H9 (cell line): ENCODE measurements around the gene STRADA. TPM values are rescaled to one million over a fixed set of nuclear protein-coding genes. Genes with fewer than 3 reads are reported as not detected.
A peak's percentile ranks its signal among the peaks of the same experiment; 100 is the strongest.

Experiments
- DNase-seq: peaks from one replicate; pipeline ENCODE4 v3.0.0-alpha.2; 2017
- H2AFZ ChIP-seq: one replicate; pipeline ENCODE4 v1.6.1; 2013; ENCODE audit warnings: mild to moderate bottlenecking, low read length, control low read depth, moderate library complexity
- H2AK5ac ChIP-seq: 2 replicates; pipeline ENCODE4 v1.6.1; 2013; ENCODE audit warnings: low read length, control low read depth, mixed read lengths; ENCODE audit not compliant: insufficient read length
- H2BK120ac ChIP-seq: one replicate; pipeline ENCODE4 v1.6.1; 2013; ENCODE audit warnings: low read depth, mild to moderate bottlenecking, low read length, control low read depth, inconsistent platforms; ENCODE audit not compliant: poor library complexity, severe bottlenecking
- H2BK12ac ChIP-seq: 2 replicates; pipeline ENCODE4 v1.6.1; 2013; ENCODE audit warnings: low read length, control low read depth, mixed read lengths, low read depth; ENCODE audit not compliant: insufficient read length
- H2BK15ac ChIP-seq: 2 replicates; pipeline ENCODE4 v1.6.1; 2013; ENCODE audit warnings: low read depth, low read length, control low read depth
- H2BK20ac ChIP-seq: one replicate; pipeline ENCODE4 v1.6.1; 2013; ENCODE audit warnings: low read depth, mild to moderate bottlenecking, low read length, control low read depth, inconsistent platforms; ENCODE audit not compliant: poor library complexity, severe bottlenecking
- H2BK5ac ChIP-seq: 2 replicates; pipeline ENCODE4 v1.6.1; 2013; ENCODE audit warnings: low read length, control low read depth, mixed read lengths; ENCODE audit not compliant: insufficient read length
- H3K14ac ChIP-seq: 2 replicates; pipeline ENCODE4 v1.6.1; 2013; ENCODE audit warnings: low read length, control low read depth; ENCODE audit not compliant: insufficient read depth
- H3K18ac ChIP-seq: 2 replicates; pipeline ENCODE4 v1.6.1; 2013; ENCODE audit warnings: low read depth, mild to moderate bottlenecking, mixed read lengths, low read length, control low read depth; ENCODE audit not compliant: insufficient read length
- H3K23ac ChIP-seq: 2 replicates; pipeline ENCODE4 v1.6.1; 2013; ENCODE audit warnings: low read length, control low read depth, mixed read lengths, low read depth; ENCODE audit not compliant: insufficient read length
- H3K23me2 ChIP-seq: 2 replicates; pipeline ENCODE4 v1.6.1; 2013; ENCODE audit warnings: low read depth, mild to moderate bottlenecking, mixed read lengths, low read length, control low read depth; ENCODE audit not compliant: insufficient read length, poor library complexity, severe bottlenecking
- H3K27ac ChIP-seq: 2 replicates; pipeline ENCODE4 v1.5.1; 2013; ENCODE audit warnings: low read length, control low read depth, mixed read lengths, low read depth; ENCODE audit not compliant: insufficient read length
- H3K27me3 ChIP-seq: 2 replicates; pipeline ENCODE4 v1.6.1; 2013; ENCODE audit warnings: low read length, control low read depth, inconsistent platforms; ENCODE audit not compliant: insufficient read depth
- H3K4ac ChIP-seq: 2 replicates; pipeline ENCODE4 v1.6.1; 2013; ENCODE audit warnings: low read depth, mild to moderate bottlenecking, control low read depth, inconsistent platforms, low read length, moderate library complexity
- H3K4me1 ChIP-seq: 2 replicates; pipeline ENCODE4 v1.6.1; 2013; ENCODE audit warnings: low read length, control low read depth, inconsistent platforms; ENCODE audit not compliant: insufficient read depth
- H3K4me2 ChIP-seq: 2 replicates; pipeline ENCODE4 v1.6.1; 2013; ENCODE audit warnings: low read length, control low read depth, mixed read lengths; ENCODE audit not compliant: insufficient read length, insufficient read depth
- H3K56ac ChIP-seq: 2 replicates; pipeline ENCODE4 v1.6.1; 2013; ENCODE audit warnings: low read depth, mild to moderate bottlenecking, mixed read lengths, low read length, control low read depth; ENCODE audit not compliant: insufficient read length
- H3K79me1 ChIP-seq: 2 replicates; pipeline ENCODE4 v1.6.1; 2013; ENCODE audit warnings: low read depth, mild to moderate bottlenecking, moderate library complexity, low read length, control low read depth, inconsistent platforms; ENCODE audit not compliant: insufficient read depth, poor library complexity, severe bottlenecking
- H3K79me2 ChIP-seq: 2 replicates; pipeline ENCODE4 v1.6.1; 2013; ENCODE audit warnings: low read length, control low read depth, inconsistent platforms; ENCODE audit not compliant: insufficient read depth
- H3K9ac ChIP-seq: 2 replicates; pipeline ENCODE4 v1.6.1; 2013; ENCODE audit warnings: low read length, control low read depth, mixed read lengths; ENCODE audit not compliant: insufficient read length; ENCODE audit errors: extremely low read depth
- H3K9me3 ChIP-seq: one replicate; pipeline ENCODE4 v1.6.1; 2013; ENCODE audit warnings: low read depth, low read length, inconsistent platforms; ENCODE audit not compliant: control insufficient read depth
- H3T11ph ChIP-seq: one replicate; pipeline ENCODE4 v1.6.1; 2013; ENCODE audit warnings: mild to moderate bottlenecking, low read length, control low read depth, inconsistent platforms
- H4K20me1 ChIP-seq: one replicate; pipeline ENCODE4 v1.6.1; 2013; ENCODE audit not compliant: control insufficient read depth, insufficient read length, insufficient read depth
- H4K5ac ChIP-seq: 2 replicates; pipeline ENCODE4 v1.6.1; 2013; ENCODE audit warnings: low read depth, mild to moderate bottlenecking, mixed read lengths, low read length, control low read depth; ENCODE audit not compliant: insufficient read length
- H4K8ac ChIP-seq: replicated peaks from 2 replicates; pipeline ENCODE4 v1.6.1; 2013; ENCODE audit warnings: low read length, control low read depth, mixed read lengths, low read depth; ENCODE audit not compliant: insufficient read length
- H4K91ac ChIP-seq: 2 replicates; pipeline ENCODE4 v1.6.1; 2013; ENCODE audit warnings: low read depth, mild to moderate bottlenecking, moderate library complexity, mixed read lengths, low read length, control low read depth; ENCODE audit not compliant: insufficient read length
- H3K27ac Mint-ChIP-seq, 3 experiments: 2 replicates in 2 of 3; 3 replicates in 1 of 3; pipeline ENCODE4 v1.8.0; 2020 to 2021; ENCODE audit warnings: mixed read lengths in 3 of 3, mild to moderate bottlenecking in 1 of 3, moderate library complexity in 1 of 3
- H3K27me3 Mint-ChIP-seq: 2 replicates; pipeline ENCODE4 v1.8.0; 2021; ENCODE audit warnings: low read depth, mild to moderate bottlenecking, moderate library complexity, mixed read lengths
- H3K36me3 Mint-ChIP-seq, 3 experiments: 2 replicates in 2 of 3; 3 replicates in 1 of 3; pipeline ENCODE4 v1.8.0; 2020 to 2021; ENCODE audit warnings: low read depth in 3 of 3, mixed read lengths in 3 of 3; ENCODE audit not compliant: insufficient read depth in 1 of 3
- H3K4me1 Mint-ChIP-seq, 2 experiments: 2 replicates each; pipeline ENCODE4 v1.8.0; 2020; ENCODE audit warnings: mixed read lengths in 2 of 2
- H3K4me3 Mint-ChIP-seq, 2 experiments: 2 replicates in 1 of 2; 3 replicates in 1 of 2; pipeline ENCODE4 v1.8.0; 2020 to 2021; ENCODE audit warnings: mild to moderate bottlenecking in 2 of 2, mixed read lengths in 2 of 2, moderate library complexity in 1 of 2
- H3K9me3 Mint-ChIP-seq, 2 experiments: 2 replicates in 1 of 2; 3 replicates in 1 of 2; pipeline ENCODE4 v1.8.0; 2020; ENCODE audit warnings: mild to moderate bottlenecking in 2 of 2, mixed read lengths in 2 of 2, moderate library complexity in 1 of 2
- WGBS: extraction: QIAGEN DNeasy Blood & Tissue Kit; methylation state at CpG from one replicate; pipeline ENCODE4 v1.1.7; 2013; ENCODE audit warnings: missing lambda C conversion rate, low lambda C conversion rate, mixed read lengths; ENCODE audit not compliant: insufficient read length; ENCODE audit errors: extremely low coverage; 5-methylcytosine and 5-hydroxymethylcytosine counted together
- total RNA-seq: library from RNA; stranded (reverse); gene quantifications from 2 replicates; pipeline ENCODE4 v1.2.1, GENCODE V29; 2021
- TF ChIP-seq, protein P1 (sequence below): fragments of 200-600 bp; sonication (generic); conservative IDR thresholded peaks from 3 replicates; pipeline ENCODE4 v1.8.0; 2021; ENCODE audit warnings: antibody characterized with exemption, mild to moderate bottlenecking

Gene STRADA
- total RNA-seq, 1 experiment from 2014 or later = 35.0 TPM

DNA sequence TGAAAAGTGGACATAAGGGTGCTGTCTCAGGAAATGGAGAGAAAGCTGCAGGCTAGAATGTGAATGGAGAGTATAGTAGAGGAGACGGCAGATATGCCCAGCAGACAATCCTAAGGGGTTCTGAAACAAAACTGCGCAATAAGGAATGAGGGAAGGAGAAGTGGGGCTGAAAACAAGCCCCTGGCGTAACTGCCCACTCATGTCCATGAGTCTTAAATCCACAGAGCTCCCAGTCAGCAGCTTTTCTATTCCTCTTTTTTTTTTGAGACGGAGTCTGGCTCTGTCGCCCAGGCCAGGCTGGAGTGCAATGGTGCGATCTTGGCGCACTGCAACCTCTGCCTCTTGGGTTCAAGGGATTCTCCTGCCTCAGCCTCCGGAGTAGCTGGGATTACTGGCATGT, 5.9 kb downstream of the STRADA start:
- Histone ChIP-seq H3K4me2 (no peak overlapping the region), H3K4me1 (no peaks in the 10 kb centered on the region), H3K27me3 (no peaks in the 10 kb centered on the region), H3T11ph (no peak overlapping the region), H4K5ac (no peak overlapping the region), H4K91ac (no peak overlapping the region), H2BK12ac (no peak overlapping the region), H3K56ac (no peak overlapping the region), H3K23ac (no peak overlapping the region), H3K9me3 (no peaks in the 10 kb centered on the region), H3K79me2 (no peaks in the 10 kb centered on the region), H4K8ac (no peak overlapping the region), H4K20me1 (no peaks in the 10 kb centered on the region), H3K27ac (no peak overlapping the region), H3K23me2 (peaks cover 3% of the 10 kb centered on the region), H3K18ac (no peak overlapping the region), H3K79me1 (no peaks in the 10 kb centered on the region), H3K9ac (no peak overlapping the region), H2AFZ (no peak overlapping the region), H2BK20ac (no peak overlapping the region), H2BK5ac (no peak overlapping the region), H2BK15ac (no peak overlapping the region), H3K14ac (no peak overlapping the region), H2AK5ac (no peak overlapping the region), H3K4ac (no peak overlapping the region), H2BK120ac (no peak overlapping the region)
- H3K9me3 Mint-ChIP-seq = no peaks in the 10 kb centered on the region
- H3K27ac Mint-ChIP-seq = peak overlapping the region in 2 of 3 experiments; percentile 18 to 41; a peak in 3 of 7 replicates
- H3K27me3 Mint-ChIP-seq = no peaks in the 10 kb centered on the region
- DNase-seq = no peak
- H3K36me3 Mint-ChIP-seq = peaks cover 0 to 2% (median 0%) of the 10 kb centered on the region in 3 experiments; a peak in 1 of 7 replicates
- no peak overlapping the region for H3K4me3 Mint-ChIP-seq
- peaks cover 5 to 9% of the 10 kb centered on the region in 2 experiments for H3K4me1 Mint-ChIP-seq
- TF ChIP-seq, protein P1, sequence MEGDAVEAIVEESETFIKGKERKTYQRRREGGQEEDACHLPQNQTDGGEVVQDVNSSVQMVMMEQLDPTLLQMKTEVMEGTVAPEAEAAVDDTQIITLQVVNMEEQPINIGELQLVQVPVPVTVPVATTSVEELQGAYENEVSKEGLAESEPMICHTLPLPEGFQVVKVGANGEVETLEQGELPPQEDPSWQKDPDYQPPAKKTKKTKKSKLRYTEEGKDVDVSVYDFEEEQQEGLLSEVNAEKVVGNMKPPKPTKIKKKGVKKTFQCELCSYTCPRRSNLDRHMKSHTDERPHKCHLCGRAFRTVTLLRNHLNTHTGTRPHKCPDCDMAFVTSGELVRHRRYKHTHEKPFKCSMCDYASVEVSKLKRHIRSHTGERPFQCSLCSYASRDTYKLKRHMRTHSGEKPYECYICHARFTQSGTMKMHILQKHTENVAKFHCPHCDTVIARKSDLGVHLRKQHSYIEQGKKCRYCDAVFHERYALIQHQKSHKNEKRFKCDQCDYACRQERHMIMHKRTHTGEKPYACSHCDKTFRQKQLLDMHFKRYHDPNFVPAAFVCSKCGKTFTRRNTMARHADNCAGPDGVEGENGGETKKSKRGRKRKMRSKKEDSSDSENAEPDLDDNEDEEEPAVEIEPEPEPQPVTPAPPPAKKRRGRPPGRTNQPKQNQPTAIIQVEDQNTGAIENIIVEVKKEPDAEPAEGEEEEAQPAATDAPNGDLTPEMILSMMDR = no peak
- no CpG with 5 or more reads among the region's 8 CpGs for WGBS
